G401.6 (cell line): Measurements from ENCODE around the gene CTNND1.
"Not testable (repeated sequence)": the region's sequence is repeated elsewhere in the genome, so short reads cannot be mapped to it uniquely, and the experiment has no call there.

Experiments used
- FAIRE-seq: peaks from 2 replicates; lab custom pipeline; 2012; peaks lifted over from hg19 to GRCh38; lab: Jason Lieb, UNC

The CTNND1 gene

DNA sequence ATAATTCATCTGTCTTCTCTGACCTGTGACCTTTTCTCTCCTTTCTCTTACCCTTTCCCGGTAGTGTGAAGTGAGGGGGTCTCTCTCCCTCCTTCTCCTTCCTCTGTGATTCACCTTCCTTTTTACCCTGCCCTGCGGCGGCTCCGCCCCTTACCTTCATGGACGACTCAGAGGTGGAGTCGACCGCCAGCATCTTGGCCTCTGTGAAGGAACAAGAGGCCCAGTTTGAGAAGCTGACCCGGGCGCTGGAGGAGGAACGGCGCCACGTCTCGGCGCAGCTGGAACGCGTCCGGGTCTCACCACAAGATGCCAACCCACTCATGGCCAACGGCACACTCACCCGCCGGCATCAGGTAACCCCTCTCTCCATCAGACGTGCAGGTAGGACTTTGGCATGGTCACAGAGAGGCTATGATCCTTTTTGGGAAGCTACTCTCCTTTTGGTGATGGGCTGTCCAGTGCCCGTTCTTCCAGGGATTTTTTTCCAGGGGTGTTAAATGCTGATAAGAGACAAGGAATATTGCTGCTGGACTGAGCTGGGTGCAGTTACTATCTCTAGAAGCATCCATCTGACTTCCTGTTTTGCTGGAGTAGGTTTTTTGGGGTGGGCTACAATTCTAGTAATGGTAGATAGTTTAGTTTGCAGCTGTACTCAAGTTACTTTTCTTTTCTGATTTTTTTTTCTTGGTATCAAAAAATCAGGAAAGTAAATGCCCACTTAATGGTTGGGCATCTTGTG is 29.9 kb downstream of the CTNND1 start:
- no peak for FAIRE-seq

DNA sequence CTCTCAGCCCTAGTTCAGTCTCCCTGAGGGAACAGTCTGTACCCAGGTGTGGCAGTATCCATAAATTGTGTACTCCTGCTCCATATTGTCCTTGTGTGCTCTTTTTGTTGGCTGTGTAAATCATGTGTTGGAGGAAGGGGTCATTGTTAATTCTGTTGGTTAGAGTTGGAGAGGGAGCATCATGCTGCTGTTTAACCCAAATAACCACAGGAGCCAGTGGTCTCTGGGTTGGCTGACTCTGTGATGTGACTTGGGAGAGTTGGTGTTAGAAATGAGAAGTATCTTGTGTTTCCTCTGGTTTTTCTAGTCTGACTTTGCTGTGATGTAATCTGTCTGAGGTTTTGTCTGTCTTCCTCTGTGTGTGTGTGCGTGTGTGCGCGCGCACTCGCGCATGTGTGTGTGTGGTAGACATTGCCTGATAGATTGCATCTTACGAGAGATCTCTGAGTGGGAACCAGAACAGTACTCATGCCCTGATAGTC is 30.5 kb downstream of the CTNND1 start:
- FAIRE-seq, result no peak

DNA sequence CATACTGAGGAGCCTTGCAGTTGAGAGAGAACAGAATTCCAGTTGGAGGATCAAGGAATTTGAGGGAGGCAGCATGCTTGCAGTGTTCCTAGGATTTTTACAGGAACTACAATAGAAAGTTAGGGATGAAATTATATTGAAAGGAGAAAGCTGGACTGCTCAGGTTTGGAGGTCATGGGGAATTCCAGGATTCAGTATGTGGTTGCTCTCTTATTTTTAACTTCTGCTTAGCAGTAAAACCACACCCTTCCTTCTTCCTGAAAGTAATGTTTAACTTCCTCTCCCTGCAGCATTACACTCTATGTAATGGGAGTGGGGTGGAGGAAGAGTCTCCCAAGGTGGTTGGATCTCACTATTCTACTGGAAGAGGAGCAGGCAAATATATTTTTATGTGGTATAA is 31.3 kb downstream of the CTNND1 start:
- no peak for FAIRE-seq

DNA sequence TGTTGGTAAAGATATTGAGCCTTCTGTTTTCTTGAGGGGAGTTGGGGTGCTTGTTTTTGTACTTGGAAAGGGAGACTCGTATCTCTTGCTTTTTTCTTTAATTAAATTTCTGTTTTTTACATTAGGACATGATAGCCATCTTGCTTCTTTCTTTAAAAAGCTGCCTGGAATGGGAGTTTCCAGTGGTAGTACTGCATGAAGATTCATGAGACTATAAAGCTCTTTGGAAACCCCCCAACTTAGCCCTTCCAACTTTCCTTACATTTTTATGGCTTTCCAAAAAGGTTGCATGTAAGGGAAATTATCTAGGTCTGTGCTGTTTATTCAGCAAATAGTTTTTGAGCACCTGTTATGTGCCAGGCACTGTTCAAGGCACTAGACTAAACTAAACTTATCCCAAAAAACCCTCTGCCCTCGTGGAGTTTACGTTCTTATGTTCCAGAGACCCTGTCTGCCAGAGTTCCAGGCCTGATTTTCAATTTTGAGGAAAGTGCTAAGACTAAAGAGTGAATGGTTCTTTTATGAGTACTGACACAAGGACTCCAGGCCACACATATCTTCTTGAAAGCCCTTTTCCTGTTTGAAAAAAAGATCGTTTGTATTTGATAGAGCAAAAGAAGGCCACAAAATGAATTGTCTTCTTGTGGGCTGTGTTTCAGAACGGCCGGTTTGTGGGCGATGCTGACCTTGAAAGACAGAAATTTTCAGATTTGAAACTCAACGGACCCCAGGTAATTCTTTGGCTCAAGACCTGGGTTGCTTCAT is 31.9 kb downstream of the CTNND1 start:
- FAIRE-seq, result no peak

DNA sequence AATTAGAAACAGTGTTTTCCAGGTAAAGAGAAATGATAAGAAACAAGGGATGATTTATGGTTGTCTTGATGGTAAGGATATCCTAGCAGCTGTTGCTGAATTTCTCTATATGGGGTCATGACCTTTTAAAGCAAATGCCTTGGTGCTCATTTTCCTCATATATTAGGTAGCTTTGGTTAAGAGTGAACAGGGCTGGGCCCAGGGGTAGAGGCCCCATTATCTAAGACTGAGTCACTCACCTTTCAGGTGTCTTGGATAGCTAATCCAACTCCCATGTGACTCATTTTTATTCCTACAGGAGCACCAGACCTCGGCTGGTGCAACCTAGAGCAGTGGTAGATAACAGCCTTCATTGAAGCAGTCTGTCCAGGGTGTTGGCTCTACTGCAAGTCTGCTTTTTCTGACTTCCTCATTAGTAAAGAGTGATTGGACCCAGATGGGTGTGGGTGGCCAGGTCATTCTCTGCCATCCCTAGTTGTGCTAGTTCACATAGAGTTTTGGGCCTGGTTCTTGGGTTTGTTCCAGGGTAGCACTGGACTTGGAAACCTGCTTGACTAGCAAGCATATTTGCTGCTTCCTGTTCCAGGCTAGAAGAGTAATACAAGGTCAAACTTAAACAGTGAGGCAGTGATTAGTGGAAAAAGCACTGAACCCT is 37.4 kb downstream of the CTNND1 start:
- no peak for FAIRE-seq

DNA sequence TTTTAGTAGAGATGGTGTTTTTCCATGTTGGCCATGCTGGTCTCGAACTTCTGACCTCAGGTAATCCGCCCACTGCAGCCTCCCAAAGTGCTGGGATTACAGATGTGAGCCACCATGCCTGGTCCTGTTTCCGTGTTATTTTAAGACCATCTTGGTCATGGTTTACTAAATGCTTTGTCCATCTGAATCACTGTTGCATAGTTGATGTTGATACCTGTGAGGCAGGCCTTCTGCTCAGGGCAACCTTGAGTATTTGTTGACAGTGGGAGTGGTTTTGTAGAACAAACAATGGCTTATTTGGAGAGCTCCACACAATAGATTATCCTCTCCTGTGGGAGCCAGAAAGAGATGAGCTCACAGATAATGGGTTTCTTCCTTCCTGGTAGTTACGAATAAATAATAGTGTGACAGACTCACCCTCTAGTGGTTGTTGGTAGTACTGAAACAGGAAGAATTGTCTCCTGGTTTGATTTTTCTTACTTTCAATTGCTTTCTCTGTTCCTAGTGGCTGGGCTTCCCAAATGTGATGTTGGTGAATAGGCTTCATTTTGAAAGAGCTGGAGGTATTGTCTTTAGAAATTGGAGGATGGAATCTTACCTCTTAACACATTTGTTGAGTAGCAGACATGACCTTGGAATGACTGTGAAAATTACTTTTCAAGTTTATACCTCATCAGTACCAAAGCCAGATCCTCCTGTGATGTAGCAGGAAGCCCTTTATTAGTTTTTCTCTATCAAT is 39.0 kb downstream of the CTNND1 start:
- peak; percentile 58 for FAIRE-seq

DNA sequence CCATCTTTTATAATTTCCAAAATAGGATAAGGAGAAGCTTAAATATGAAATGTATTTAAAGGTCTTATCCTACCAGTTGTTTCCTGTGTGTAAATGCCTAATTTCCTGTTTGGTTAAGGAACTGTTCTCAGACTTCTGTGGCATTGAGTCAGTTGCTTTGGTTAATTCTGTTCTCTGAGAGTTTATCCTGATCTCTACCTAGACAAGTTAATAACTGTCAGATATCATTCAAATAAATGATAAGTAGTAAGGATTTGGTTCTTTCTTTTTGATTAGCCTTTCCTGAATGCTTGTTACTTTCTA is 39.5 kb downstream of the CTNND1 start:
- no peak for FAIRE-seq

DNA sequence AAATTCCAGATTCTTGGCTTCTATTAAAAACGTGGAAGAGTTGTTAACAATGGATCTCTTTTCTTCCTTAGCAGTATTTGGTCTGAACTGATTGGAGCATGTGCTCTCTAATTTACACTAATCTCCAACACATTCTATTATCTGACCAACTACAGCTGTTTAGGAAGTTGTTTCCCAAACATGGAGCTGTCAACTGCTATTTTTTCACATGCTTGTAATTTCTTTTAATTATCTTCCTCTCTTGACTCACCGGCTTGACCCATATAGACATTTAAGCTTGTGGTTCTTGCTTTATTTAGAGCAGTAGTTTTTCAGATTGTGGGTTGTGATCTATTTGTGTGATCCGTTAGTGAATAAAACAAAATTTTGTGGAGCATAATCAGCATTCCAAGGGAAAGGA is 40.8 kb downstream of the CTNND1 start:
- no peak for FAIRE-seq

DNA sequence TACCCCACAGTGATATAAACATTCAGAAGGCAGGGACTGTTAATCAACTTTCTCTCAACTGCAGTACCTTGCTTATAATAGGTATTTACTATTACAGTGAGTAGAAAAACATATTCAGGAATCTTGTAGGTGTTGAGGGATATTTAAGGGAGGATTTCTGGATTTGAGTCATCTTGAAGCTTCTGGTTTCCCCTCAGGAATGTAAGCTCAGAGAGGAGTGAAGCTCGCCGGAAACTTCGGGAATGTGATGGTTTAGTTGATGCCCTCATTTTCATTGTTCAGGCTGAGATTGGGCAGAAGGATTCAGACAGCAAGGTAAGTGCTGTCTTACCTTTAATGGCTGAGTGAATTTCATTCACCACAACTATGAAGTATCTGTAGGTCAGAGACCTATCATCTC is 42.9 kb downstream of the CTNND1 start:
- FAIRE-seq, result no peak

DNA sequence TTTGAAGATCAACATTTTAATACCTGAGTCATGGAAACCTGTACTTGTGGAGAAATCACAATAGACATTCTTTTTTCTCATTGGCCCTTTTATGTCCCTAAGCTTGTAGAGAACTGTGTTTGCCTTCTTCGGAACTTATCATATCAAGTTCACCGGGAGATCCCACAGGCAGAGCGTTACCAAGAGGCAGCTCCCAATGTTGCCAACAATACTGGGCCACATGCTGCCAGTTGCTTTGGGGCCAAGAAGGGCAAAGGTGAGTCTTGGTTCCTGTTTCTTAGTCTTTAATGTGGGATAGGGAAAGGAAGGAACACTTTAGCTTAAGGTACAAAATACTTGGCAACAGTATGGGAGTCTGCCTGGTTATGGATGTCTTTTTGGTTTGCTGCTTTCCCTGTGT is 44.2 kb downstream of the CTNND1 start:
- no peak for FAIRE-seq

DNA sequence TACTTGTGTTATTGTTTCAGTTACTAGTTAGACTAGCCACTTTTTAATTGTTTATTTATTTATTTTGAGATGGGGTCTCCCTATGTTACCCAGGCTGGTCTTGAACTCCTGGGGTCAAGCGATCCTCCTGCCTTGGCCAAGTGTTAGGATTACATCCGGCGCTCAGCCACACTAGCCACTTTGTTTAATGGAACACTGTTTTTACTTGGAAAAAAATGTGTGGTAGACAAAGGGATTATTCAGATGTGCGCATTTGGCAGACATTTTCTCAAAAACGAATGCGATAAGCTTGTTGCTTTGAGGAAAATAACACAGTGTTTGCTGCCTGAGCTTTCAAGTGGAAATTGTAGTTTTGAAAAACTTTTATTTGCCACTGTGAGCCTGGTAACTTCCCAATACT is 51.0 kb downstream of the CTNND1 start:
- FAIRE-seq, result no peak

DNA sequence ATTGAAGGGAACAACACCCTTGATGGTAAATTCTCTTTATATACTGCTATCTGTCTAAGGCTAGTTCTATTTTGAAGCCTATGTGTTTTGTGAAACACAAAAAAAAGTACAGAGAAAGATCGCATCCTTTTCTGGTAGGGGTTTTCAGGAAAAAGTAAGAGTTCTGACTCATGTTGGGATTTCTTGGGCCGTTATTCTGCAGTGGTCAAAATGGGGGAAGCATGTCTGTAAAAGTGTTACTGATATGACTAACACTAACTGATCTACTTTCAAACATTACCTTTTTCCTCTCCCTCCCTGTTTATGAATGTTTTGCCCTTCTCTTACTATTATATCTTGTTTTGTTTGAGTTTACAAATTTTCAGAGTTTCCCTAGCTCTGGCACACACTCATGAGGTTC is 53.9 kb downstream of the CTNND1 start:
- FAIRE-seq, result no peak

DNA sequence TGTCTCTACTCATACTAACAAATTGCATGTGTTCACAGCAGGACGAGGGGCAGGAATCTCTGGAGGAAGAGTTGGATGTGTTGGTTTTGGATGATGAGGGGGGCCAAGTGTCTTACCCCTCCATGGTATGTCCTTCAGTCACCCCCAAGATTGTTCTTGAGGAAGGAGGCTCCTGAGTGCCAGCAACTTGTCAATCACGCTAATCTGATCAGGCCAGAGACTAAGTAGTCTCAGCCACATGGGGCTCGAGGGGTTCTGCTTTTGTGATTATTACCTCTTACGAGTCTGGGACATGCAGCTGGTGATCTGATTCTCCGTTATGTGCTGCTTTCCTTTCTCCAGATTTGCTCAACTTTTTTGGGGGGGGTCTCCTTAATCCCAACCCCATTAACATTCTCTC is 54.3 kb downstream of the CTNND1 start:
- no peak for FAIRE-seq

DNA sequence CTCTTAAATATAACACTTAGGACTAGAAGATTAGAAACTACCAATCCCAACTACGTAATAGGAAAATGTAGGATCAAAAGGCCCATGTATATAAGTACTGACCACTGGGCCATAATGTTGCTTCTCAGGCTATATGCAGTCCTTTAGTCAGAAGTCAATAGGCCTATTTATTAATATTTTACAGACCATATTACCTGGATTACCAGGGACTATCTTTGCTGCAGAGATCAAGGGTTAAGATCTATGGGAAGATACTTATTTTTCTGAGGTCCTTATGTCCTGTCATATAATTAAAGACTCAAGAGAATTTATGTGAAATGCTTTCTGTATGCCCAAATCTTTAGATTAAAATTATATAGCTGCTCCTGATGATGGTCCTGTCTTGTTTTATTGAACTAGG is 57.2 kb downstream of the CTNND1 start:
- no peak for FAIRE-seq

DNA sequence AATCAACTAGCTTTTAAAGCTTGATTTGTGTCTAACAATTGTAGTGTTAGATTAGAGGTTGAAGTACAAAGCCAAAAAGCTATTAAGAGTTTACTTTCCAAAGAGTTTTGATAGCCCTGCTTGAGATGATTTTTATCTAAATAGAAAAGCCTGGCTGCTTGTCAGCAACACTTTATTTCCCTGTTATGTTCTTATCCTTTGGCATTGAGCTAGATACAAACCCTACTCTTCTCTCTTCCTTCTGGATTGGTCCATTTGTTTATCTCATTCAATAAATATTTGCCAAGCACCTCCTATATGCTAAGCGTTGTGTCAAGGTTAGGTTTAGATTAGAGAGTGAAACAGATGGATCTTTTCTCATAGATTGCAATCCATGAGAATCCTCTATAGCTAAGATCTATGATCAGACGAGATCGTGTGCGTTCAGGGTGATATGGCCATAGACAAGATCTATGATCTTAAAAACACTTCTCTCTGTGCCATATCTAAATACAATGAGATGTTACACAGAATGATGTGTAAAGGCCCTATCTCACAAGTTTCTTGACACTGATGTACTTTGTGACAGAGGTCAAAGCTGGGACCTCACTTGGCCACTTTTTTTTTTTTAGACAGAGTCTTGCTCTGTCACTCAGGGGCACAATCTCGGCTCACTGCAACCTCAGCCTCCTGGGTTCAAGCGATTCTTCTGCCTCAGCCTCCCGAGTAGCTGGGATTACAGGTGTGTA is 57.8 kb downstream of the CTNND1 start:
- FAIRE-seq, result no peak

DNA sequence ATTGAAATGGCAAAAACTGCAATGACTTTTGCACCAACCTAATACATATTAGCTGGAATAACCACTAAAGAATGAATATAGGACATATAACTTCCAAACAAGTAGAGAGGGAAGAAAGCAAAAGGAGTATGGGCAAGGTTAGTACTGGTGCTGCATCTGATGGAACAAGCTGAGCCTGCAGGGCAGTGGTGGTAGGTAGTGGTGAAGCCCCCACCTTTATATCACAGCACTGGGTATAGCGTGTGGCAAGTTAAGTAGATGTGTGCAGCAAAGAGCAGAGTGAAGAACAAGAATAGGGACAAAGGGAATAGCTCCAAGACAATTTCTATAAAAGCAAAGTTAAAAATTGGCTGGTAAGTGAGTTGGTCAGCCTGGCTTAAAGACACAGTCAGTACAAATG is 62.3 kb downstream of the CTNND1 start:
- no peak for FAIRE-seq

DNA sequence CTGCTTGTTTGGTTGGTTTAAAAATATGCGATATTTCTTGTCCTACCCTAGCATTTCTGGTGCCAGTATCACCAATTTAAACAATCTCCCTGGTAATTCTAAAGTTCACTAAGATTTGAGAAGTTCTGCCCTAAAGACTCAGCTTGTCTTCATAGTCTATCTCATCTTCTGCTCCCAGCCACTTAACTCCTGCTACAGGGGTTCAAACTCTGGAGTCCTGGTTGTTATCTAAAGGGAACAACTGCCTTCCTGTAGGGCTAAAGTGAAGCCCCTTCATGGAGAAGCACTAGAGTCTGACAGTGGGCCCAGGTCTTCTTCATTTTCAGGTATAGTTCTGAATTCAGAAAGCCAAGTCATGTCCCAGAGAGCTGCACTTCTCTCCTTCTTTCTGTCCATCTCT is 73.2 kb downstream of the CTNND1 start:
- FAIRE-seq, result no peak

DNA sequence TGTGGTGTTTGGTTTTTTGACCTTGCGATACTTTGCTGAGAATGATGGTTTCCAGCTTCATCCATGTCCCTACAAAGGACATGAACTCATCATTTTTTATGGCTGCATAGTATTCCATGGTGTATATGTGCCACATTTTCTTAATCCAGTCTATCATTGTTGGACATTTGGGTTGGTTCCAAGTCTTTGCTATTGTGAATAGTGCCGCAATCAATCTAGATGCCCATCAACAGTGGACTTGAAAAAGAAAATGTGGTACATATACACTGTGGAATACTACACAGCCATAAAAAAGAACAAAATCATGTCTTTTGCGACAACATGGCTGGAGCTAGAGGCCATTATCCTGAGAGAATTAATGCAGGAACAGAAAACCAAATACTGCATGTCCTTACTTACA is 77.0 kb downstream of the CTNND1 start:
- not testable (repeated sequence) for FAIRE-seq

DNA sequence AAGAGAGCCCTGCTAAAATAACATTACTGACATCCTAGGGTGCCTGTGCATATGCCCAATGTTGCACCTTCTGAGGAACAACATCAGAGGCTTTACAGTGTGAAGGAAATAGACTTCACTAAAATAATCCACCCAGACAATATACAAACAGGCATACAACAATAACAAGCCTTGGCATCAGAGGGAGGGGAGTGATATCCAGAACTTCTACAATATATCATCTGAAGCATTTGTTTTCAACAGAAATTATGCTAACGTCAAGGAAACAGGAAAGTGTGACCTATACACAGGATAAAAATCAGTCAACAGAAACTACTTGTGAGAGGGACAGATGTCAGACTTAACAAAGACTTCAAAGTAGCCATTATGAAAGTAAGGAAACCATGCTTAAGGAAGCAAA is 81.3 kb downstream of the CTNND1 start:
- no peak for FAIRE-seq

DNA sequence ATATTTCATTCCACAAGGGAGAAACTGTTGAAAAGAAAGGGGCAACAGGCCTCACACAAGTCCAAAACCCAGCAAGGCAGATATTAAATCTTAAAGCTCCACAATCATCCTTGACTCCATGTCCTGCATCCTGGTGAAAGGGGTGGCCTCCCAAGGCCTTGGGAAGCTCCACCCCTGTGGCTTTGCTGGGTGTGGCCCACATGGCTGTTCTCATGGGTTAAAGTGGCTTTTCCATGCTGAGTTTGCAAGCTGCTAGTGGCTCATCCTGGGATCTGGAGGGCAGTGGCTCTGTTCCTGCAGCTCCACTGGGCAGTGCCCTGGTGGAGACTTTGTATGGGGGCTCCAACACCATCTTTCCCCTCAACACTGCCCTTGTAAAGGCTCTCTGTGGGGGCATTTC is 106.4 kb downstream of the CTNND1 start:
- no peak for FAIRE-seq

DNA sequence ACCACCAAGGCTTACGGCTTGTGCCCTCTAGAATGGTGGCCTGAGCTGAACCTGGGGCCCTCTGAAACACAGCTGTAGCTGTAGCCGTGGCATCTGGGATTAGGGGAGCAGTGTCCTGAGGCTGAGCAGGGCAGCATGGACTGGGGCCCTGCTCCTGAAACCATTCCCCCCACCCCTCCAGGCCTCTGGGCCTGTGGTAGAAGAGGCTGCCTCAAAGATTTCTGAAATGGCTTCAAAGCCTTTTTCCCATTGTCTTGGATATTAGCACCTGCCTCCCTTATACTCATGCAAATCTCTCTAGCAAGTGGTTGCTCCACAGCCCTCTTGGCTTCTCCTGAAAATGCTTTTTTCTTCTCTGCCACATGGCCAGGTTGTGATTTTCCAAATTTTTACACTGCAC is 106.9 kb downstream of the CTNND1 start:
- no peak for FAIRE-seq
